Panc1 (cell line): ENCODE data around the gene C11orf58. TPM values are rescaled to one million over a fixed set of nuclear protein-coding genes. Genes with fewer than 3 reads are reported as not detected.

Source experiments
- ATAC-seq: fragments of 200-7000 bp; cut with Tn5 transposase; 2 replicates; pipeline ENCODE4 v1.9.1; 2020; ENCODE audit warnings: mild to moderate bottlenecking, moderate library complexity
- BruUV-seq: library from RNA; stranded (reverse); fragments of 400-500 nt; replicated peaks from 2 replicates; lab custom pipeline; 2021; lab: Mats Ljungman, UMichigan
- CTCF ChIA-PET: fragments of 300-600 bp; sonication (Branson Sonifier 250); formaldehyde crosslinking; loops from one replicate; lab custom pipeline; 2022; ENCODE audit warnings: antibody characterized with exemption; lab: Charles Lee
- POLR2A ChIA-PET: fragments of 300-600 bp; sonication (Branson Sonifier 250); formaldehyde crosslinking; loops from one replicate; lab custom pipeline; 2022; ENCODE audit warnings: antibody characterized with exemption; lab: Charles Lee
- DNase-seq: peaks from one replicate; pipeline ENCODE4 v3.0.0-alpha.2; 2010; ENCODE audit warnings: low read depth, low spot score
- H3K27ac ChIP-seq: 2 replicates; pipeline ENCODE4 v1.5.1; 2011; ENCODE audit warnings: mild to moderate bottlenecking, low read length, inconsistent platforms
- H3K27me3 ChIP-seq: fragments of 200-500 bp; sonication (Bioruptor generic); 2 replicates; pipeline ENCODE4 v1.6.0; 2014; ENCODE audit warnings: low read length, inconsistent platforms; ENCODE audit not compliant: control insufficient read depth, insufficient read depth
- H3K36me3 ChIP-seq: fragments of 200-500 bp; sonication (Bioruptor generic); 2 replicates; pipeline ENCODE4 v1.5.1; 2014; ENCODE audit warnings: inconsistent platforms, mild to moderate bottlenecking, low read length, moderate library complexity; ENCODE audit not compliant: control insufficient read depth, insufficient read depth
- H3K4me1 ChIP-seq: 2 replicates; pipeline ENCODE4 v1.5.1; 2011; ENCODE audit warnings: inconsistent platforms, mild to moderate bottlenecking, low read length, moderate library complexity; ENCODE audit not compliant: control insufficient read depth, insufficient read depth
- H3K4me3 ChIP-seq, 2 experiments: 2 replicates each; pipeline ENCODE4 v1.5.1; 2011 to 2012; ENCODE audit warnings: low read depth in 2 of 2, low read length in 2 of 2, mild to moderate bottlenecking in 2 of 2, inconsistent platforms in 1 of 2, moderate library complexity in 1 of 2
- H3K9me3 ChIP-seq: fragments of 200-500 bp; sonication (Bioruptor generic); 2 replicates; pipeline ENCODE4 v1.5.1; 2014; ENCODE audit warnings: low read depth, mild to moderate bottlenecking, inconsistent platforms, low read length, moderate library complexity; ENCODE audit not compliant: control insufficient read depth, insufficient read depth
- CTCF ChIP-seq: fragments of 450-650 bp; IDR thresholded peaks from 2 replicates; pipeline ENCODE4 v1.5.1; 2017; ENCODE audit warnings: mild to moderate bottlenecking
- POLR2AphosphoS5 ChIP-seq: IDR thresholded peaks from 2 replicates; pipeline ENCODE4 v1.6.1; 2012; ENCODE audit warnings: mild to moderate bottlenecking, low read depth, low read length, moderate library complexity
- REST ChIP-seq, 2 experiments: IDR thresholded peaks; 2 replicates each; pipeline ENCODE4 v1.6.1; 2011 to 2012; ENCODE audit warnings: low read depth in 2 of 2, control low read depth in 1 of 2, low read length in 1 of 2, mild to moderate bottlenecking in 1 of 2, moderate library complexity in 1 of 2; ENCODE audit not compliant: insufficient read depth in 1 of 2
- SIN3A ChIP-seq: IDR thresholded peaks from 2 replicates; pipeline ENCODE4 v1.6.1; 2012; ENCODE audit warnings: low read depth, mild to moderate bottlenecking, low read length, moderate library complexity, borderline replicate concordance; ENCODE audit not compliant: insufficient read depth
- TCF7L2 ChIP-seq: IDR thresholded peaks from 2 replicates; pipeline ENCODE4 v1.6.1; 2011; ENCODE audit warnings: mild to moderate bottlenecking, low read depth, low read length, inconsistent platforms
- in situ Hi-C: cut with HindIII; loops from 2 replicates; pipeline ENCODE4 v1.10.0; 2016; ENCODE audit warnings: low sequenced_read_pairs, low pct_unique_long_range_greater_than_20kb
- intact Hi-C: fragments of 100-400 bp; cut with micrococcal nuclease; formaldehyde crosslinking; loops from one replicate; pipeline ENCODE4 v1.10.0; 2022; ENCODE audit not compliant: unreplicated experiment
- total RNA-seq: library from RNA; stranded (reverse); gene quantifications from one replicate; pipeline ENCODE4 v1.2.1, GENCODE V29; 2021; ENCODE audit not compliant: unreplicated experiment

The C11orf58 gene
- total RNA-seq, 1 experiment from 2014 or later, result 97.6 TPM

GRCh38 chr11:16788141-16789062 lies 50.0 kb downstream of the C11orf58 start:
- TF ChIP-seq REST (IDR thresholded peaks at IDR 0.05; ENCODE audit: insufficient read depth in 1 of 2, low read depth in 2 of 2, low read length in 1 of 2) (no peak), CTCF (peak; percentile 98), TCF7L2 (no peak)
- Histone ChIP-seq H3K4me3 (no peak overlapping the region), H3K9me3 (no peaks in the 10 kb centered on the region), H3K27me3 (no peaks in the 10 kb centered on the region), H3K36me3 (no peaks in the 10 kb centered on the region), H3K4me1 (peaks cover 4% of the 10 kb centered on the region; the same call in 1 of the 2 replicates), H3K27ac (no peak overlapping the region)
- BruUV-seq, result no TSS peak
- ATAC-seq, result peak; percentile 84
- DNase-seq, result peak; percentile 84
- in situ Hi-C loops, result no loop called here
- ChIA-PET CTCF (interaction anchor here (0.6 kb wide), 1 partner anchor 41 kb away, joined by 3 read pairs; no protein-coding TSS in a partner anchor), POLR2A (interaction anchor here (0.6 kb wide), 1 partner anchor 98 kb away, joined by 11 read pairs; no protein-coding TSS in a partner anchor)
- intact Hi-C loops, result loop anchor here (10.0 kb wide), 1 partner anchor 276 kb away; no protein-coding TSS in a partner anchor

- DNase-seq, result no peak
Measured at GRCh38 chr11:16789063-16789420, 50.6 kb downstream of the C11orf58 start.

More at GRCh38 chr11:16789063-16789420, 50.6 kb downstream of the C11orf58 start:
- intact Hi-C loops (loop anchor here (10.0 kb wide), 1 partner anchor 276 kb away; no protein-coding TSS in a partner anchor), in situ Hi-C loops (no loop called here)
- Histone ChIP-seq H3K4me3 (no peak overlapping the region), H3K27ac (no peak overlapping the region), H3K27me3 (no peaks in the 10 kb centered on the region), H3K9me3 (no peaks in the 10 kb centered on the region), H3K36me3 (no peaks in the 10 kb centered on the region), H3K4me1 (peaks cover 4% of the 10 kb centered on the region; the same call in 1 of the 2 replicates)
- ChIA-PET POLR2A (no interaction called here), CTCF (interaction anchor here (0.6 kb wide), 1 partner anchor 79 kb away, joined by 4 read pairs; no protein-coding TSS in a partner anchor)
- ATAC-seq, result no peak
- TF ChIP-seq TCF7L2 (no peak), POLR2AphosphoS5 (no peak), SIN3A (no peak), REST (IDR thresholded peaks at IDR 0.05; ENCODE audit: insufficient read depth in 1 of 2, low read depth in 2 of 2, low read length in 1 of 2) (no peak), CTCF (no peak)
- BruUV-seq, result no TSS peak
